GM13977 (cell line): ENCODE results near the gene CLIC1.

Experiments
- DNase-seq: peaks from one replicate; pipeline ENCODE4 v3.0.0; 2012; ENCODE audit warnings: low spot score
- in situ Hi-C: fragments of 300-500 bp; cut with MboI; formaldehyde crosslinking; loops from one replicate; pipeline ENCODE4 v1.12.0; 2022; ENCODE audit warnings: low sequenced_read_pairs, low pct_unique_long_range_greater_than_20kb, mixed read lengths, inconsistent platforms; ENCODE audit not compliant: unreplicated experiment
- TF ChIP-seq, protein P1 (sequence below): IDR thresholded peaks from 2 replicates; pipeline ENCODE4 v1.5.1; 2012; ENCODE audit warnings: mild to moderate bottlenecking, control low read depth; ENCODE audit not compliant: insufficient read depth; ENCODE audit errors: extremely low read depth, missing control alignments

Gene CLIC1

DNA sequence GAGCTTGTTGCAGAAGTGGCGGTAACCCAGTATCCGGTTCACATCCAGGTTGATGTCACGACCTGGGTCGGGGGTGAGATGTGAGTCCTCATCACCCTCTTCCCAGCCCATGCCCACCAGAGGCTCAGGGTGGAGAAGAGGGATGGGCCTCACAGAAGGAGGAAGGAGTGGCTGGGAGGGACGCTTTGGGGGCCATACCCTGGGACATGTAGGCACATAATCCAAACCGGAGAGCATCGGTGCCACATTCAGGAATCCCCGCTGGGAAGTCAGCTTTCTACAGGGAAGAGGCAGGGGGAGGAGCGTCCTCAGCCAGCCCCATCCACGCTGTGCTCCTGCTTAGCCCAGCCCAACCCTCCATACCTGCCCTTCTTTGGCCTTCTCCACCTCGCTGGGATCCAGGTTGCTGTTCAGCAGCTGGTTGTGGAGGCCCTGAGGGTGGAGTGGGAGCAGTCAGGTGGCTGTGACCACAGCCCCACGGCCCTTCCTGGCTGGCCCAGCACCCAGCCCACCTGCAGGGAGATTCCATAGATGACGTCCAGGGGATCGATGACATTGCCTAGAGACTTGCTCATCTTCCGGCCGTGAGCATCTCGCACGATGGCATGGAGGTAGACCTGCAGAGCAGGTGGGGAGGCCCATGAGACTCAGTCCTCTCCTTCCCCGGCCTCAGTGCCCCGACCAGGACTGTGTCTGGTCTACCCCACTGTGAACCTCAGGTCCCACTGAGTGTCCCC is 44.3 kb upstream of the CLIC1 start:
- TF ChIP-seq, protein P1, sequence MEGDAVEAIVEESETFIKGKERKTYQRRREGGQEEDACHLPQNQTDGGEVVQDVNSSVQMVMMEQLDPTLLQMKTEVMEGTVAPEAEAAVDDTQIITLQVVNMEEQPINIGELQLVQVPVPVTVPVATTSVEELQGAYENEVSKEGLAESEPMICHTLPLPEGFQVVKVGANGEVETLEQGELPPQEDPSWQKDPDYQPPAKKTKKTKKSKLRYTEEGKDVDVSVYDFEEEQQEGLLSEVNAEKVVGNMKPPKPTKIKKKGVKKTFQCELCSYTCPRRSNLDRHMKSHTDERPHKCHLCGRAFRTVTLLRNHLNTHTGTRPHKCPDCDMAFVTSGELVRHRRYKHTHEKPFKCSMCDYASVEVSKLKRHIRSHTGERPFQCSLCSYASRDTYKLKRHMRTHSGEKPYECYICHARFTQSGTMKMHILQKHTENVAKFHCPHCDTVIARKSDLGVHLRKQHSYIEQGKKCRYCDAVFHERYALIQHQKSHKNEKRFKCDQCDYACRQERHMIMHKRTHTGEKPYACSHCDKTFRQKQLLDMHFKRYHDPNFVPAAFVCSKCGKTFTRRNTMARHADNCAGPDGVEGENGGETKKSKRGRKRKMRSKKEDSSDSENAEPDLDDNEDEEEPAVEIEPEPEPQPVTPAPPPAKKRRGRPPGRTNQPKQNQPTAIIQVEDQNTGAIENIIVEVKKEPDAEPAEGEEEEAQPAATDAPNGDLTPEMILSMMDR: no peak
- in situ Hi-C loops: no loop called here
- no peak for DNase-seq

- no peak for DNase-seq
- in situ Hi-C loops: no loop called here
- TF ChIP-seq, protein P1: no peak
These were observed 43.6 kb upstream of the CLIC1 start for GRCh38 chr6:31779908-31780307.

DNA sequence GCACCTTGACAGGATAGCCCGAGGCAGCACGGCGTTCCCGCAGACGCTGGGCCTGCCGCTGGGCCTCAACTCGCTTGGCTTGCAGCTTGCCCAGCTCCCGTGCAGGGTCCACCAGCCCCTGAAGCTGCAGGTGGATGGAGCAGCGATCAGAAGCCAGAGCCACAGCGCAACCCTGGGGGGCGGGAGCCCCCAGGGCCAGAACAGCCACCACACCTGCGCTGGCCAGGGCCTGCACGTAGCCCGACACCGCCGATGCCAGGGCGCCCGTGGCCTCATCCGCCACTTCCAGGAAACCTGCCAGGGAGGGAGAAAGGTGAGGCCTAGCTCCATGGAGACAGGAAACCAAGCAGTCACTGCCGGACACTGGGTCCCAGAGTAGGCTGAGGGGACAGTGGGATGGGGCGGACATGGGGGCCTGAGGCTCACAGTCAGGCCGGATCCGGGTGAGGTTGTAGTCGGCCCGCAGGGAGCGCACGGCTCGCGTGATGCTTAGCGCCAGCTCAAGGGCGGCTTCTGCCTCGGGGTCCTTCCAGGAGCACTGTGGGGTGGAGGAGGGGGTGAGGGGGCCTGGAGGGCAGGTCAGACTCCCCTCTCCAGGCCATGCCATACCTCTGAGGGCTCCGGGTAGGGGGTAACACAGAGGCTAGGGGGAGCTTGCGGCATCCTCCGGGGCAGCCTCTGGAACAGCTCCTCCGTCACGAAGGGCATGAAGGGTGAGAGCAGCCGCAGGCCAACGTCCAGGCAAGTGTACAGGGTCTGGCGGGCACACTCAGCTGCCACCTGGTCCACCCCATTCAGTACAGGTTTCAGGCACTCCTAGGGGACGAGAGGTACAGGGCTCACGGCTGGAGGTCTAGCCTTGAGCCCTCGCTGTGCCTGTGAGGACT is 42.9 kb upstream of the CLIC1 start:
- TF ChIP-seq, protein P1: no peak
- DNase-seq: no peak
- in situ Hi-C loops: no loop called here

GRCh38 chr6:31778193-31778592 is 41.9 kb upstream of the CLIC1 start:
- TF ChIP-seq, protein P1: no peak
- no peak for DNase-seq
- in situ Hi-C loops: no loop called here

GRCh38 chr6:31777667-31778050 is 41.3 kb upstream of the CLIC1 start:
- in situ Hi-C loops: no loop called here
- TF ChIP-seq, protein P1: no peak
- no peak for DNase-seq

DNA sequence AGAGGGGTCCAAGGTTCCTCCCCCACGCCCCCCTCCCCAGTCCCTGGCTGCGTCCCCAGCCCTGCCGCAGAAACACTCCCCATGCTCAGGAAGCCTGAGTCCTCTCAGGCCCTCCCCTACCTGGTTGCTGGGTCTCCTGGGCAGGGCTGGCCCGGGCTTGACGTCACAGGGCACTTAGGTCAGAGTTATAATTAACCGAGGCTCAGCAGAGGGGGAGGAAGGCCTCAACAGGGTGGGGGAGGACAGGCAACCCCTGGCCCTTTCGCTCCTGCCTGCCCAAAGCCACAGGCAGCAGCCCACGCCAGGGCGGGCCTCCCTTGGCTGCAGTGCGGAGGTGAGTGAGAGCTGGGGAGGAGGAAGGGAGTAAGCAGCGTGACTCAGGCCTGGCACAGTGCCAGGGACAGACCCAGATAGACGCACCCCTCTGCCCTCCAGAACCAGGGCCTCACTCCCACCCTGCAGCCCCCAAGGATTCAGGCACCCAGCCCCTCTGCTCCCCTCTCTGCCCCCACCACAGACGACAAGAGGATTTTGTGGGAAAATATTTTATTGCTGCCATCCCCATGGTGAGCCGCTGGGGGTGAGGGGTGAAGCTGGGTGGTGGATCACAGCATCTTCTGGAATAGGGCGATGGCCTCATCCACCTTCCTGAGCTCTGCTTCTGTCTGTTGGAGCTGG is 40.8 kb upstream of the CLIC1 start, which contains the start of gene VWA7:
VWA7 (minus strand) TSS at position 340 of the 678 bp plus-strand sequence. CDS start 549 bp downstream, outside the sequence.
- in situ Hi-C loops: no loop called here
- peak; percentile 95 for DNase-seq
- TF ChIP-seq, protein P1: no peak
